Measurements from ENCODE around the gene LMO7. TPM values are rescaled to one million over a fixed set of nuclear protein-coding genes. Genes with fewer than 3 reads are reported as not detected.

LMO7 gene
- total and polyA plus RNA-seq, 2 of the 4 experiments (the other 2 are of a cell fraction) = 266 to 367 TPM

DNA sequence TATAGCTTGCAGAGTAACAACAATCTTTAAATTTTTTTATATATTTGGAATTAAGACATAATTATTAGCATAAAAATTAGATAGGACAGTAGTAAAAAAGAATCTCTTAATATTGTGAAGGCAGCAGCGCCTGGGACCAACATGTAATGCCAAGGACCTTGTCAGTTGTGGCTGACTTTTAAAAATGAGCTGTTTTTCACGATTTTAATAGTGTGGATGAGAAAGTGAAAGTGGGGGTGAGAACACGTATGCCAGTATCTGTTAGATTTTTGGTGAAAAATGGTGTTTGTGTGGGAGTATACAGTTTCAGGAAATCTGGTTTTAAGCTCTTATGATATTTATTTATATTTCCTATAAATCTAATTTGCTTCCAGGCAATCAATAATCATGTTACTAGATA is 125.2 kb downstream of the LMO7 start:
- Histone ChIP-seq H3K36me3 (ENCODE audit: control insufficient read depth, insufficient read depth, low read length) (peaks cover 3% of the 10 kb centered on the region; the same call in 1 of the 2 replicates), H3K4me2 (ENCODE audit: low read depth, low read length) (peak overlapping the region; percentile 96), H3K23ac (ENCODE audit: low read depth, low read length) (no peak overlapping the region), H4K91ac (ENCODE audit: insufficient read depth, low read depth, low read length) (peak overlapping the region; percentile 6; the same call in 1 of the 2 replicates), H2BK120ac (ENCODE audit: low read depth, low read length) (no peak overlapping the region), H3K18ac (ENCODE audit: low read depth, low read length) (peak overlapping the region; percentile 97), H2AFZ (replicated peaks; ENCODE audit: low read length, poor library complexity) (no peak overlapping the region), H3K4me3 (ENCODE audit: insufficient read depth, low read depth, low read length) (peak overlapping the region; percentile 38), H2AK5ac (ENCODE audit: low read depth, low read length) (0 out of 2 replicates have a peak overlapping the region, but pooled peaks have one; percentile 5), H3K4me1 (ENCODE audit: control insufficient read depth, insufficient read depth, low read length) (peaks cover 23% of the 10 kb centered on the region), H3K9me1 (ENCODE audit: insufficient read depth, low read length) (peaks cover 21% of the 10 kb centered on the region), H3K14ac (replicated peaks; ENCODE audit: low read depth, low read length) (0 out of 2 replicates have a peak overlapping the region, but pooled peaks have one; percentile 59), H2BK20ac (ENCODE audit: low read depth, low read length) (no peak overlapping the region), H3K9me3 (ENCODE audit: control insufficient read depth, insufficient read depth, low read length) (no peaks in the 10 kb centered on the region), H3K27ac (ENCODE audit: insufficient read depth, low read length) (peak overlapping the region; percentile 95; the same call in 1 of the 2 replicates), H2BK5ac (ENCODE audit: low read depth, low read length, poor library complexity, severe bottlenecking) (peak overlapping the region; percentile 91), H4K5ac (ENCODE audit: low read depth, low read length) (peak overlapping the region; percentile 79), H3K27me3 (ENCODE audit: control insufficient read depth, insufficient read depth, low read length) (no peaks in the 10 kb centered on the region), H2AK9ac (replicated peaks; ENCODE audit: low read depth, low read length, poor library complexity) (no peak overlapping the region), H4K8ac (ENCODE audit: low read depth in 2 of 2, low read length in 2 of 2) (no peak overlapping the region; a peak in 1 of 4 replicates), H3K79me1 (ENCODE audit: low read depth in 1 of 2, low read length in 2 of 2) (peaks cover 39 to 74% of the 10 kb centered on the region in 2 experiments), H3K4ac (ENCODE audit: low read depth, low read length) (peak overlapping the region; percentile 14; the same call in 1 of the 2 replicates), H4K20me1 (ENCODE audit: insufficient read depth, low read length) (peaks cover 76% of the 10 kb centered on the region), H2BK15ac (ENCODE audit: low read depth, low read length) (no peak overlapping the region), H3K56ac (ENCODE audit: extremely low read depth, insufficient read depth, low read length) (no peak overlapping the region), H3K9ac (ENCODE audit: low read depth, low read length) (peak overlapping the region; percentile 81)
- ChIA-PET CTCF (interaction anchor here (1.0 to 1.5 kb wide), 2 partner anchors 32 to 66 kb away, joined by 4 read pairs; no protein-coding TSS in a partner anchor), POLR2A (ENCODE audit: unreplicated experiment) (interaction anchor here (0.5 kb wide), 1 partner anchor 35 kb away, joined by 3 read pairs; no protein-coding TSS in a partner anchor)
- ATAC-seq (ENCODE audit: low read depth) = no peak
- no peak for DNase-seq
- BruUV-seq (replicated peaks) = no TSS peak
- TF ChIP-seq, protein P1, sequence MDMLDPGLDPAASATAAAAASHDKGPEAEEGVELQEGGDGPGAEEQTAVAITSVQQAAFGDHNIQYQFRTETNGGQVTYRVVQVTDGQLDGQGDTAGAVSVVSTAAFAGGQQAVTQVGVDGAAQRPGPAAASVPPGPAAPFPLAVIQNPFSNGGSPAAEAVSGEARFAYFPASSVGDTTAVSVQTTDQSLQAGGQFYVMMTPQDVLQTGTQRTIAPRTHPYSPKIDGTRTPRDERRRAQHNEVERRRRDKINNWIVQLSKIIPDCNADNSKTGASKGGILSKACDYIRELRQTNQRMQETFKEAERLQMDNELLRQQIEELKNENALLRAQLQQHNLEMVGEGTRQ (IDR thresholded peaks at IDR 0.05; ENCODE audit: low read depth, low read length) = no peak
- TF ChIP-seq POLR2A (IDR thresholded peaks at IDR 0.05; ENCODE audit: low read depth, low read length) (no peak), MAFK (IDR thresholded peaks at IDR 0.05; ENCODE audit: low read depth, low read length) (no peak), MXI1 (IDR thresholded peaks at IDR 0.05; ENCODE audit: borderline replicate concordance, low read depth, low read length) (no peak), CHD1 (IDR thresholded peaks at IDR 0.05; ENCODE audit: low read depth, low read length) (no peak), RCOR1 (IDR thresholded peaks at IDR 0.05; ENCODE audit: insufficient replicate concordance, low read length) (no peak), CEBPB (IDR thresholded peaks at IDR 0.05; ENCODE audit: low read depth, low read length) (no peak), SMC3 (IDR thresholded peaks at IDR 0.05; ENCODE audit: low read depth, low read length) (no peak), NFE2L2 (IDR thresholded peaks at IDR 0.05; ENCODE audit: low read depth, low read length) (no peak), BHLHE40 (IDR thresholded peaks at IDR 0.05; ENCODE audit: low read depth, low read length) (no peak), RFX5 (IDR thresholded peaks at IDR 0.05; ENCODE audit: low read depth, low read length) (no peak), RAD21 (IDR thresholded peaks at IDR 0.05; ENCODE audit: low read length) (no peak), FOS (IDR thresholded peaks at IDR 0.05; ENCODE audit: low read depth, low read length) (no peak), MAZ (IDR thresholded peaks at IDR 0.05; ENCODE audit: borderline replicate concordance, low read depth, low read length) (no peak)
- TF ChIP-seq, protein P2, sequence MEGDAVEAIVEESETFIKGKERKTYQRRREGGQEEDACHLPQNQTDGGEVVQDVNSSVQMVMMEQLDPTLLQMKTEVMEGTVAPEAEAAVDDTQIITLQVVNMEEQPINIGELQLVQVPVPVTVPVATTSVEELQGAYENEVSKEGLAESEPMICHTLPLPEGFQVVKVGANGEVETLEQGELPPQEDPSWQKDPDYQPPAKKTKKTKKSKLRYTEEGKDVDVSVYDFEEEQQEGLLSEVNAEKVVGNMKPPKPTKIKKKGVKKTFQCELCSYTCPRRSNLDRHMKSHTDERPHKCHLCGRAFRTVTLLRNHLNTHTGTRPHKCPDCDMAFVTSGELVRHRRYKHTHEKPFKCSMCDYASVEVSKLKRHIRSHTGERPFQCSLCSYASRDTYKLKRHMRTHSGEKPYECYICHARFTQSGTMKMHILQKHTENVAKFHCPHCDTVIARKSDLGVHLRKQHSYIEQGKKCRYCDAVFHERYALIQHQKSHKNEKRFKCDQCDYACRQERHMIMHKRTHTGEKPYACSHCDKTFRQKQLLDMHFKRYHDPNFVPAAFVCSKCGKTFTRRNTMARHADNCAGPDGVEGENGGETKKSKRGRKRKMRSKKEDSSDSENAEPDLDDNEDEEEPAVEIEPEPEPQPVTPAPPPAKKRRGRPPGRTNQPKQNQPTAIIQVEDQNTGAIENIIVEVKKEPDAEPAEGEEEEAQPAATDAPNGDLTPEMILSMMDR (conservative IDR thresholded peaks at IDR 0.05; ENCODE audit: low read depth, low read length) = no peak
- TF ChIP-seq, protein P3, sequence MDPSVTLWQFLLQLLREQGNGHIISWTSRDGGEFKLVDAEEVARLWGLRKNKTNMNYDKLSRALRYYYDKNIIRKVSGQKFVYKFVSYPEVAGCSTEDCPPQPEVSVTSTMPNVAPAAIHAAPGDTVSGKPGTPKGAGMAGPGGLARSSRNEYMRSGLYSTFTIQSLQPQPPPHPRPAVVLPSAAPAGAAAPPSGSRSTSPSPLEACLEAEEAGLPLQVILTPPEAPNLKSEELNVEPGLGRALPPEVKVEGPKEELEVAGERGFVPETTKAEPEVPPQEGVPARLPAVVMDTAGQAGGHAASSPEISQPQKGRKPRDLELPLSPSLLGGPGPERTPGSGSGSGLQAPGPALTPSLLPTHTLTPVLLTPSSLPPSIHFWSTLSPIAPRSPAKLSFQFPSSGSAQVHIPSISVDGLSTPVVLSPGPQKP (IDR thresholded peaks at IDR 0.05; ENCODE audit: borderline replicate concordance, low read depth, low read length) = no peak
- in situ Hi-C loops (cut with MboI; ENCODE audit: low sequenced_read_pairs) (no loop called here), dilution Hi-C loops (cut with HindIII; ENCODE audit: low sequenced_read_pairs, unreplicated experiment) (no loop called here), intact Hi-C loops (cut with micrococcal nuclease) (loop anchor here (2.0 kb wide), 1 partner anchor 45 kb away; no protein-coding TSS in a partner anchor)
- WGBS, 2 experiments (ENCODE audit: extremely low coverage in 2 of 2, insufficient read length in 1 of 2) = no CpG with 5 or more reads among the region's 3 CpGs
